Parathyroid adenoma (tissue), 2 donors: ENCODE measurements around the gene TMEM132D.

Experiments
- H2AFZ ChIP-seq: fragments of 300-600 bp; sonication (generic); one replicate; pipeline ENCODE4 v1.7.0; 2017; ENCODE audit warnings: antibody characterized with exemption, mild to moderate bottlenecking
- H3K27ac ChIP-seq: fragments of 300-600 bp; sonication (generic); one replicate; pipeline ENCODE4 v1.7.0; 2017
- H3K27me3 ChIP-seq: fragments of 300-600 bp; sonication (generic); one replicate; pipeline ENCODE4 v1.7.0; 2017; ENCODE audit warnings: low read length; ENCODE audit not compliant: control insufficient read depth, insufficient read depth
- H3K36me3 ChIP-seq: fragments of 300-600 bp; sonication (generic); one replicate; pipeline ENCODE4 v1.7.0; 2017; ENCODE audit warnings: low read length; ENCODE audit not compliant: control insufficient read depth, insufficient read depth
- H3K4me1 ChIP-seq: fragments of 300-600 bp; sonication (generic); one replicate; pipeline ENCODE4 v1.7.0; 2017; ENCODE audit warnings: control low read depth
- H3K4me2 ChIP-seq: fragments of 300-600 bp; sonication (generic); one replicate; pipeline ENCODE4 v1.7.0; 2017; ENCODE audit warnings: low read length
- H3K4me3 ChIP-seq: fragments of 300-600 bp; sonication (generic); one replicate; pipeline ENCODE4 v1.7.0; 2017; ENCODE audit warnings: low read depth, low read length
- H3K79me2 ChIP-seq: fragments of 300-600 bp; sonication (generic); one replicate; pipeline ENCODE4 v1.7.0; 2017; ENCODE audit warnings: control low read depth
- H3K9ac ChIP-seq: fragments of 300-600 bp; sonication (generic); one replicate; pipeline ENCODE4 v1.7.0; 2017; ENCODE audit warnings: mild to moderate bottlenecking
- H3K9me3 ChIP-seq: fragments of 300-600 bp; sonication (generic); one replicate; pipeline ENCODE4 v1.7.0; 2017; ENCODE audit warnings: low read length; ENCODE audit not compliant: control insufficient read depth
- TF ChIP-seq, protein P1 (sequence below): fragments of 300-600 bp; sonication (generic); IDR thresholded peaks from one replicate; pipeline ENCODE4 v1.7.0; 2017; ENCODE audit warnings: antibody characterized with exemption, mild to moderate bottlenecking
- donor health status: primary hyperparathyroidism.

Gene TMEM132D

DNA sequence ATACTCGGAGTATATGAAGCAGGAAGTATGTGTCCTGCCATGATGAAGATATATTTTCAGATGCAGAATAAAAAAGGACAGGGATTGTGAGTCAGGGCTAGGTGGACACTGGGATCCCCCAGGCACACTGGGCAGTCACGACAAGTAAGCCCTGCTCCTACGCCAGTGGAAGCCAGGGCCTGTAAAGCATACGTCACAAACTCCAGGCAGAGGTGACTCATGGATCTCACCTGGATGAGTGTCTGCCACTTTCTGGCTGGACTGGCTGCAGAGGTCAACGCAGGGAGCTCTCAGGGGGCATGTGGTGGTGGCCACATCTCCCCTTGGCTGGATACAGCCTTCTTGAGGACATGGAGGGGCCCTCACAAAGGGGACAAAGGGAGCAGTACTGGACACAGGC is 788.3 kb downstream of the TMEM132D start:
- Histone ChIP-seq H3K9me3 (no peaks in the 10 kb centered on the region), H2AFZ (no peak overlapping the region), H3K9ac (no peak overlapping the region), H3K4me2 (no peak overlapping the region), H3K27me3 (peaks cover 8% of the 10 kb centered on the region), H3K36me3 (no peaks in the 10 kb centered on the region), H3K4me3 (no peak overlapping the region), H3K79me2 (no peaks in the 10 kb centered on the region), H3K27ac (no peak overlapping the region), H3K4me1 (no peaks in the 10 kb centered on the region)
- TF ChIP-seq, protein P1, sequence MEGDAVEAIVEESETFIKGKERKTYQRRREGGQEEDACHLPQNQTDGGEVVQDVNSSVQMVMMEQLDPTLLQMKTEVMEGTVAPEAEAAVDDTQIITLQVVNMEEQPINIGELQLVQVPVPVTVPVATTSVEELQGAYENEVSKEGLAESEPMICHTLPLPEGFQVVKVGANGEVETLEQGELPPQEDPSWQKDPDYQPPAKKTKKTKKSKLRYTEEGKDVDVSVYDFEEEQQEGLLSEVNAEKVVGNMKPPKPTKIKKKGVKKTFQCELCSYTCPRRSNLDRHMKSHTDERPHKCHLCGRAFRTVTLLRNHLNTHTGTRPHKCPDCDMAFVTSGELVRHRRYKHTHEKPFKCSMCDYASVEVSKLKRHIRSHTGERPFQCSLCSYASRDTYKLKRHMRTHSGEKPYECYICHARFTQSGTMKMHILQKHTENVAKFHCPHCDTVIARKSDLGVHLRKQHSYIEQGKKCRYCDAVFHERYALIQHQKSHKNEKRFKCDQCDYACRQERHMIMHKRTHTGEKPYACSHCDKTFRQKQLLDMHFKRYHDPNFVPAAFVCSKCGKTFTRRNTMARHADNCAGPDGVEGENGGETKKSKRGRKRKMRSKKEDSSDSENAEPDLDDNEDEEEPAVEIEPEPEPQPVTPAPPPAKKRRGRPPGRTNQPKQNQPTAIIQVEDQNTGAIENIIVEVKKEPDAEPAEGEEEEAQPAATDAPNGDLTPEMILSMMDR, result no peak

DNA sequence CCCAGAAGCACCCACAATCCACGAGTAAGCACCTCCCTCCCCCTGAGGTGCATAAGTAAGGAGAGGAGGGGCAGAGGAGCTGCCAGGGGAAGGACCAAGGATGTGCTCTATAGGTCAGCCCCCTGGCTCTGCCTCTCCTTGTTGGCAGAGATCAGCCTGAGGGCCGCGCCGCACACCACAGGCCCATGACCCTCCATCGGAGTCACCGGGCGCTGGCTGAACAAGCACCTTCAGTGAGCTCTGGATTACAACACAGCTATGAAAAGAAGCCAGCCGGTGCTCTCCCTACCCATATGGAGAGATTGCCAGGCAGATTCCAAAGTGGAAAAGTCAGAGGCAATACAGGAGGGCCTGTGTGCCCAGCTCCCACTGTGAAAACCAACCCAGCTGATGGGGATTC is 793.2 kb downstream of the TMEM132D start:
- no peaks in the 10 kb centered on the region for H3K79me2 ChIP-seq
- no peaks in the 10 kb centered on the region for H3K4me1 ChIP-seq
- no peak overlapping the region for H3K27ac ChIP-seq
- H3K4me2 ChIP-seq, result no peak overlapping the region
- H3K27me3 ChIP-seq, result peaks cover 8% of the 10 kb centered on the region
- no peaks in the 10 kb centered on the region for H3K36me3 ChIP-seq
- no peaks in the 10 kb centered on the region for H3K9me3 ChIP-seq
- H3K4me3 ChIP-seq, result no peak overlapping the region
- H3K9ac ChIP-seq, result no peak overlapping the region
- no peak overlapping the region for H2AFZ ChIP-seq
- TF ChIP-seq, protein P1, result no peak

DNA sequence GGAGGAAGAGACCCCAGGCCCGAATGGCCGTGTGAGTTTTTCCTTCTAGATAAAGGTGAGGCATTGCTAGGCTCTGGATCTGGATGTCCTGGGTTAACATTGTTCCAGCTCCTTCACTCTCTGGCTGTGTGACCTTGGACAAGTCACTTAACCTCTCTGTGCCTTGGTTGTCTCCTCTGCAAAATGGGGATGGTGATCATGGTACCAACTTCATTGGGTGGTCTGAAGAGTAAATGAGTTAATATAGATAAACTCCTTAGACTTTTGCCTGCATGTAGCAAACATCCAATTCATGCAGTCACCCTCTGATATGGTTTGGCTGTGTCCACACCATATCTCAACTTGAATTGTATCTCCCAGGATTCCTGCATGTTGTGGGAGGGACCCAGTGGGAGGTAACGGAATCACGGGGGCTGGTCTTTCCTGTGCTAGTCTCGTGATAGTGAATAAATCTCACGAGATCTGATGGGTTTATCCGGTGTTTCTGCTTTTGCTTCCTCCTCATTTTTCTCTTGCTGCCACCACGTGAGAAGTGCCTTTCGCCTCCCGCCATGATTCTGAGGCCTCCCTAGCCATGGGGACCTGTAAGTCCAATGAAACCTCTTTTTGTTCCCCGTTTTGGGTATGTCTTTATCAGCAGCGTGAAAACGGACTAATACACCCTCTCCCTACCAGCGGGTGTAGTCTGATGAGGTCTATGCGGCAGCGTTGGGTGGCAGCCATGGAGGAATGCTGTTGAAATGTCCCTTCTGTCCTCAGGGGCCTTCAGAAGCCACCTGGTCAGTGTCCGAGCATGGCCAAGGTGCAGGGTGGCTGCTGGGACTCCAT is 794.4 kb downstream of the TMEM132D start:
- Histone ChIP-seq H3K27ac (no peak overlapping the region), H2AFZ (no peak overlapping the region), H3K79me2 (no peaks in the 10 kb centered on the region), H3K4me1 (no peaks in the 10 kb centered on the region), H3K9me3 (no peaks in the 10 kb centered on the region), H3K27me3 (no peaks in the 10 kb centered on the region), H3K36me3 (no peaks in the 10 kb centered on the region), H3K4me3 (no peak overlapping the region), H3K9ac (no peak overlapping the region), H3K4me2 (no peak overlapping the region)
- TF ChIP-seq, protein P1, result no peak

DNA sequence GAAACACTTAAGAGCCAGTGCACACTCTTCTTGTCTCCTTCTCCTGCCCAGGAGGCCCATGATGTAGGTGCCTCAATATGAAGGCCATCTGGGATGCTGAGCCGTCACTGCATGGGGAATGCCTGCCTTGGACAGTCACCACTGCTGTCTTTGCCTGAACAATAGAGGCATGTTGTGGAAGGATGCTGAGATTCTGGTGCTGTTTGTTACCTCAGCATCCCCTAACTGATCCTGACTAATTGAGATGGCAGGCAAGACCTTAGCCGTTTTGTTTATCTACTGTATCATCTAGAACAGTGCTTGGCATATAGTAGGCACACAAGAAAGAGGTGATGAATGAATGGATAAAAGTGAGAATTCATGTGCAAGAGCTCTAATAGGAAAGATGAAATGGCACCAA is 797.1 kb downstream of the TMEM132D start:
- H3K4me2 ChIP-seq, result no peak overlapping the region
- H3K4me3 ChIP-seq, result no peak overlapping the region
- no peaks in the 10 kb centered on the region for H3K79me2 ChIP-seq
- no peak overlapping the region for H3K9ac ChIP-seq
- H3K4me1 ChIP-seq, result no peaks in the 10 kb centered on the region
- H2AFZ ChIP-seq, result no peak overlapping the region
- H3K27me3 ChIP-seq, result no peaks in the 10 kb centered on the region
- no peak overlapping the region for H3K27ac ChIP-seq
- no peaks in the 10 kb centered on the region for H3K36me3 ChIP-seq
- TF ChIP-seq, protein P1, result no peak
- no peaks in the 10 kb centered on the region for H3K9me3 ChIP-seq

DNA sequence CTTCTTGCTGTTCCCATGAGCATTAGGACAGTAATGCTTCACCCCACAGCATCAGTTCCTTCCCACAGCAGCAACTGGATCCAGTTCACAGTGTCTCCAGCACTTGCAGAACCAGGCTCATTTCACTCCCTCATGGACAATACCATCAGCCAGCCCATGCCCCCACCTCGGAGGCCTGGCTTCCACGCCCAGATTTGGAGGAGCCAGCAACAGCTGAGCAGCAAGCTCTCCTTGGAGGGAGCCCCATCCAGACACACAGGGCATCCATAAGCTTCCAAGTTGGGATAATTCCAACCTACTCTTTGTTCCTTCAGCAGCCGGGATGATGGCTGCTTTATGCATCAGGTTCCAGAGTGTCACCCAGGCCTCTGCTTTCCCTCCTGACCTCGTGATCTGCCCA is 800.6 kb downstream of the TMEM132D start:
- no peak overlapping the region for H3K27ac ChIP-seq
- TF ChIP-seq, protein P1, result no peak
- no peaks in the 10 kb centered on the region for H3K9me3 ChIP-seq
- no peak overlapping the region for H2AFZ ChIP-seq
- no peaks in the 10 kb centered on the region for H3K4me1 ChIP-seq
- H3K27me3 ChIP-seq, result no peaks in the 10 kb centered on the region
- H3K36me3 ChIP-seq, result no peaks in the 10 kb centered on the region
- no peaks in the 10 kb centered on the region for H3K79me2 ChIP-seq
- no peak overlapping the region for H3K4me2 ChIP-seq
- H3K9ac ChIP-seq, result no peak overlapping the region
- no peak overlapping the region for H3K4me3 ChIP-seq
